Sigmoid colon (tissue), 7 donors: ENCODE results near the gene OSBP2. TPM values are rescaled to one million over a fixed set of nuclear protein-coding genes. Genes with fewer than 3 reads are reported as not detected.

Experiments used
- DNase-seq: peaks from one replicate; pipeline ENCODE4 v3.0.0-alpha.2; 2019
- H3K27ac ChIP-seq, 4 donors: fragments of 200-600 bp; sonication (generic); one replicate each; pipeline ENCODE4 v1.5.1; 2016 to 2019; ENCODE audit warnings: mild to moderate bottlenecking in 1 of 4
- H3K27me3 ChIP-seq, 3 donors: fragments of 200-600 bp; sonication (generic); one replicate each; pipeline ENCODE4 v1.5.1; 2019; ENCODE audit warnings: mild to moderate bottlenecking in 1 of 3
- H3K36me3 ChIP-seq, 4 donors: fragments of 200-600 bp; sonication (generic); one replicate each; pipeline ENCODE4 v1.5.1; 2016 to 2019
- H3K4me1 ChIP-seq, 4 donors: fragments of 200-600 bp; sonication (generic); one replicate each; pipeline ENCODE4 v1.5.1; 2017 to 2019
- H3K4me3 ChIP-seq, 4 donors: fragments of 200-600 bp; sonication (generic); one replicate each; pipeline ENCODE4 v1.5.1; 2017 to 2019; ENCODE audit warnings: mild to moderate bottlenecking in 2 of 4, moderate library complexity in 1 of 4
- H3K9me3 ChIP-seq, 4 donors: fragments of 200-600 bp in 3 of 4; sonication (generic) in 3 of 4; one replicate each; pipeline versions ENCODE4 v1.5.1 to v1.6.1; 2013 to 2019
- EP300 ChIP-seq, 4 donors: sonication (generic); formaldehyde crosslinking; IDR thresholded peaks; one replicate each; pipeline ENCODE4 v1.6.1; 2017; ENCODE audit warnings: antibody characterized with exemption in 4 of 4
- POLR2A ChIP-seq, 2 donors: fragments of 450-650 bp; IDR thresholded peaks; one replicate each; pipeline ENCODE4 v1.6.1; 2016; ENCODE audit warnings: antibody characterized with exemption in 2 of 2, mild to moderate bottlenecking in 2 of 2, moderate library complexity in 2 of 2
- POLR2AphosphoS5 ChIP-seq, 4 donors: sonication (generic); formaldehyde crosslinking; IDR thresholded peaks; one replicate each; pipeline ENCODE4 v1.6.1; 2017; ENCODE audit warnings: antibody characterized with exemption in 4 of 4
- WGBS, 2 donors: extraction: QIAGEN DNeasy Blood & Tissue Kit; methylation state at CpG; one replicate each; pipeline ENCODE4 v1.1.7; 2013; 5-methylcytosine and 5-hydroxymethylcytosine counted together
- intact Hi-C: fragments of 100-400 bp; cut with DNase I; formaldehyde crosslinking; loops from one replicate; pipeline ENCODE4 v1.15.1; 2023
- polyA plus RNA-seq, 3 donors: library from polyadenylated mRNA; stranded (reverse); fragments of 200-250 nt; gene quantifications; one replicate each; pipeline ENCODE4 v1.2.3, GENCODE V29; 2013
- total RNA-seq, 4 donors: library from RNA; depleted of rRNA; stranded (reverse); fragments of >200 nt; gene quantifications; one replicate each; pipeline ENCODE4 v1.1.0, GENCODE V29; 2016
- TF ChIP-seq, protein P1 (sequence below), 4 experiments: fragments of 450-650 bp in 3 of 4; fragments of 200-600 bp in 1 of 4; IDR thresholded peaks; one replicate each; pipeline ENCODE4 v1.5.1; 2016 to 2019; ENCODE audit warnings: antibody characterized with exemption in 4 of 4, mild to moderate bottlenecking in 3 of 4, moderate library complexity in 2 of 4
- donor health status: healthy with polysubstance abuse.
- donor health status: Bipolar disorder and iron deficiency.
- donor health status: healthy.

OSBP2 gene
- total and polyA plus RNA-seq, 7 donors, result 1.2 to 3.0 (median 1.6) TPM

GRCh38 chr22:30718938-30719337 is 24.3 kb downstream of the OSBP2 start:
- WGBS, 2 donors, result 92 to 95% methylated on average over 4 of the region's 4 CpGs
- Histone ChIP-seq H3K9me3 (no peaks in the 10 kb centered on the region), H3K27ac (no peak overlapping the region), H3K36me3 (no peaks in the 10 kb centered on the region), H3K27me3 (no peaks in the 10 kb centered on the region), H3K4me3 (no peak overlapping the region), H3K4me1 (no peaks in the 10 kb centered on the region)
- TF ChIP-seq POLR2AphosphoS5 (IDR thresholded peaks at IDR 0.05) (no peak), EP300 (IDR thresholded peaks at IDR 0.05) (no peak), POLR2A (IDR thresholded peaks at IDR 0.05) (no peak)
- TF ChIP-seq, protein P1, sequence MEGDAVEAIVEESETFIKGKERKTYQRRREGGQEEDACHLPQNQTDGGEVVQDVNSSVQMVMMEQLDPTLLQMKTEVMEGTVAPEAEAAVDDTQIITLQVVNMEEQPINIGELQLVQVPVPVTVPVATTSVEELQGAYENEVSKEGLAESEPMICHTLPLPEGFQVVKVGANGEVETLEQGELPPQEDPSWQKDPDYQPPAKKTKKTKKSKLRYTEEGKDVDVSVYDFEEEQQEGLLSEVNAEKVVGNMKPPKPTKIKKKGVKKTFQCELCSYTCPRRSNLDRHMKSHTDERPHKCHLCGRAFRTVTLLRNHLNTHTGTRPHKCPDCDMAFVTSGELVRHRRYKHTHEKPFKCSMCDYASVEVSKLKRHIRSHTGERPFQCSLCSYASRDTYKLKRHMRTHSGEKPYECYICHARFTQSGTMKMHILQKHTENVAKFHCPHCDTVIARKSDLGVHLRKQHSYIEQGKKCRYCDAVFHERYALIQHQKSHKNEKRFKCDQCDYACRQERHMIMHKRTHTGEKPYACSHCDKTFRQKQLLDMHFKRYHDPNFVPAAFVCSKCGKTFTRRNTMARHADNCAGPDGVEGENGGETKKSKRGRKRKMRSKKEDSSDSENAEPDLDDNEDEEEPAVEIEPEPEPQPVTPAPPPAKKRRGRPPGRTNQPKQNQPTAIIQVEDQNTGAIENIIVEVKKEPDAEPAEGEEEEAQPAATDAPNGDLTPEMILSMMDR (IDR thresholded peaks at IDR 0.05), result no peak
- intact Hi-C loops, result no loop called here
- DNase-seq, result no peak

GRCh38 chr22:30720263-30720837 is 25.7 kb downstream of the OSBP2 start:
- H3K27ac ChIP-seq, result no peak overlapping the region
- H3K4me1 ChIP-seq, result no peaks in the 10 kb centered on the region
- no peak for DNase-seq
- no peaks in the 10 kb centered on the region for H3K27me3 ChIP-seq
- no peaks in the 10 kb centered on the region for H3K36me3 ChIP-seq
- intact Hi-C loops, result no loop called here
- TF ChIP-seq POLR2A (IDR thresholded peaks at IDR 0.05) (no peak), POLR2AphosphoS5 (IDR thresholded peaks at IDR 0.05) (no peak), EP300 (IDR thresholded peaks at IDR 0.05) (no peak)
- H3K9me3 ChIP-seq, result no peaks in the 10 kb centered on the region
- 75 to 95% methylated on average over 5 of the region's 5 CpGs for WGBS, 2 donors
- no peak overlapping the region for H3K4me3 ChIP-seq

GRCh38 chr22:30721741-30722140 is 27.1 kb downstream of the OSBP2 start:
- H3K27me3 ChIP-seq, result no peaks in the 10 kb centered on the region
- H3K9me3 ChIP-seq, result no peaks in the 10 kb centered on the region
- H3K27ac ChIP-seq, result no peak overlapping the region
- H3K4me3 ChIP-seq, result no peak overlapping the region
- H3K4me1 ChIP-seq, result no peaks in the 10 kb centered on the region
- TF ChIP-seq POLR2A (IDR thresholded peaks at IDR 0.05) (no peak), POLR2AphosphoS5 (IDR thresholded peaks at IDR 0.05) (no peak), EP300 (IDR thresholded peaks at IDR 0.05) (no peak)
- TF ChIP-seq, protein P1 (IDR thresholded peaks at IDR 0.05), result no peak
- DNase-seq, result no peak
- intact Hi-C loops, result no loop called here
- no peaks in the 10 kb centered on the region for H3K36me3 ChIP-seq
- 88 to 90% methylated on average over 4 of the region's 4 CpGs for WGBS, 2 donors

DNA sequence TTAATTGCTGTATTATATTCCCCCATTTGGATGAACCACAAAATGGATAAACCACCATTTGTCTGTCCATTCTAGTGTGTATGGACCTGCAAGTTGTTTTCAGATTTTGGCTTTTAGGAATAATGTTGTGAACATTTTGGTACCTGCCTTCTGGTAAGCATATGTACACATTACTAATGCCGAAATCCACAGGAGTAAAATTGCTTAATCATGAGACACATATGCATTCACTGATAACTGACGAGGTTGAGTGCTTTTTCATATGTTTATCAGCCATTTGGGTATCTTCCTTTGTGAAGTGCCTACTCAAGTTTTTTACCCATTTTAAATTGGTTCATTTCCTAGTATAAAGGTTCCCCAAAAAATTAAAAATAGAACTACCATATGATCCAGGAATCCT is 34.2 kb downstream of the OSBP2 start:
- 87 to 93% methylated on average over 2 of the region's 2 CpGs for WGBS, 2 donors
- intact Hi-C loops, result loop anchor here (2.0 kb wide), 1 partner anchor 24 kb away; no protein-coding TSS in a partner anchor

GRCh38 chr22:30731658-30732057 is 37.0 kb downstream of the OSBP2 start:
- TF ChIP-seq, protein P1 (IDR thresholded peaks at IDR 0.05), result no peak
- TF ChIP-seq EP300 (IDR thresholded peaks at IDR 0.05) (no peak), POLR2AphosphoS5 (IDR thresholded peaks at IDR 0.05) (no peak), POLR2A (IDR thresholded peaks at IDR 0.05) (no peak)
- H3K9me3 ChIP-seq, result no peaks in the 10 kb centered on the region
- no peak overlapping the region for H3K4me3 ChIP-seq
- H3K4me1 ChIP-seq, result no peaks in the 10 kb centered on the region
- 89 to 93% methylated on average over 6 of the region's 6 CpGs for WGBS, 2 donors
- intact Hi-C loops, result no loop called here
- no peaks in the 10 kb centered on the region for H3K36me3 ChIP-seq
- no peaks in the 10 kb centered on the region for H3K27me3 ChIP-seq
- DNase-seq, result no peak
- no peak overlapping the region for H3K27ac ChIP-seq

More for the DNA sequence above, 34.2 kb downstream of the OSBP2 start:
- no peak overlapping the region for H3K4me3 ChIP-seq
- H3K4me1 ChIP-seq, result no peaks in the 10 kb centered on the region
- H3K27ac ChIP-seq, result no peak overlapping the region
- no peaks in the 10 kb centered on the region for H3K27me3 ChIP-seq
- TF ChIP-seq POLR2AphosphoS5 (IDR thresholded peaks at IDR 0.05) (no peak), EP300 (IDR thresholded peaks at IDR 0.05) (no peak), POLR2A (IDR thresholded peaks at IDR 0.05) (no peak)
- TF ChIP-seq, protein P1 (IDR thresholded peaks at IDR 0.05), result no peak
- no peaks in the 10 kb centered on the region for H3K9me3 ChIP-seq
- no peak for DNase-seq
- no peaks in the 10 kb centered on the region for H3K36me3 ChIP-seq
